H7 (cell line): ENCODE data around the gene LONP2. TPM values are rescaled to one million over a fixed set of nuclear protein-coding genes. Genes with fewer than 3 reads are reported as not detected.
A peak's percentile ranks its signal among the peaks of the same experiment; 100 is the strongest.

Experiments used
- DNase-seq: peaks from one replicate; pipeline ENCODE4 v3.0.0; 2012
- H3K27me3 ChIP-seq: 2 replicates; pipeline ENCODE4 v1.6.0; 2011; ENCODE audit warnings: mild to moderate bottlenecking, low read length; ENCODE audit not compliant: control insufficient read depth, insufficient read depth
- H3K36me3 ChIP-seq: replicated peaks from 2 replicates; pipeline ENCODE4 v1.5.1; 2011; ENCODE audit warnings: low read length; ENCODE audit not compliant: control insufficient read depth, insufficient read depth
- H3K4me3 ChIP-seq: 2 replicates; pipeline ENCODE4 v1.5.1; 2011; ENCODE audit warnings: low read depth, mild to moderate bottlenecking, control low read depth, low read length, moderate library complexity; ENCODE audit not compliant: insufficient read depth
- total RNA-seq: library from RNA; depleted of rRNA; stranded (reverse); fragments of >200 nt; shearing (Covaris generic); gene quantifications from 2 replicates; pipeline ENCODE4 v1.2.3, GENCODE V29; 2014

Gene LONP2
- total RNA-seq, 1 experiment from 2014 or later = 26.4 TPM

DNA sequence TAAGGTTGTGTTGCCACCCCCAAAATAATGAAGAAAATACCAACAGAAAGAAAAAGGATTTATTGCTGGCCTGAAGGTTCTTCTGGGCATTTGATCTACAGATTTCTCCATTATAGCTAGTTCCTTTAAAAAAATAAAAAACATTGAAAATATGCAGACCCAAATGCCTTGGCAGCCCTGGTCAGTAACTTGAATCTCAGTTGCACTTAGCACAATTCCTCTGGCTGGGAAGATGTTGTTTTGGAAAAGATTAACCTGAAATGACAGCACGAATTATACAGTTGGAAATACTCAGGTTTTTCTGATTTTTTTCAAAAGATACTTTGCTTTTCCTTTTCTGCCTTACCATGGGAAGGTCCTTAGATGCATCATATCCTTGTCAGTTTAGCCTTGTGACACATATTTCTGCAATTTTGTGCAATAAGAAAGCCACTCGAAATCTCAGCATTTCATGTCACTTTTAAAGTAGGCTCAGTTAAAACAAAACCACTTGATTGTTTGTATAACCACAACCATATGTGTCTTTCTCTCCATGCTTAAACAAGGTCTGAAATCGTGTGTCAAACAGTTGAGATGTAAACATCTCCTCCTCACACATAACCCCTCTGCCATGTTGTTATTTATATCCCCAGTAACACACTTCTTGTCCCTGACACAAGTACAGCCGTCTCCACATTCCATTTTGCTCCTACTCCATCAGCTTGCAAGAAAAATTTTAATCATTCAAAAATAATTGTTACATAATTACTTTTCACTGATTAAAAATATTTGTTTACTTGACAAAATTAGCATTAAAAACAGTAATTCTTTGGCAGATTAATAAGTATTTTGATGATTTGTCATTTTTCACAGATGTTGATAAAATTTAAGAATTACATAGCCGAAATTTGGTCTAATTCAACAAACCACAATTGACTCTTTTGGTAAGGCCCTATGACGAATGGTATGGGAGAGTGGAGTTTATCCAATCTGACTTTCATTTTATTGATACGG is 80.0 kb downstream of the LONP2 start:
- Histone ChIP-seq H3K4me3 (no peak overlapping the region), H3K27me3 (no peaks in the 10 kb centered on the region), H3K36me3 (no peaks in the 10 kb centered on the region)
- no peak for DNase-seq

DNA sequence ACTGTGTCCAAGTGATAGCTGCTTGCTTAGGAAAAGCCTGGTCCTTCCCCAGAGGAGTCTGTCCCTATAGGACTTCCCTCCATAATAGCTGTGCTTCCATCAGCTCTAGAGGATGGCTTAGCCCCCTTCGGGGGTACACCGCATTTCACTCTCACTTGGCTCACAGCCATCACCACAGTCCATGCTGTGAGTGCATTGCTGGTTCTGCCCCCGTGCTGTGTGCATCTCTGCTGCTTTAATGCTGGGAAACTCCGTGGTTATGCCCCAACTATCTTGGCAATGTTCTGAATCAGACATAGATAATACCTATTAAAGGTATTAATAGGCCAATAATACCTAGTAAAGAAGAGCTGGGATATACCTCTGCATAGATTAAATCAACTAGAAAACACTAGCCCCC is 82.8 kb downstream of the LONP2 start:
- H3K27me3 ChIP-seq = no peaks in the 10 kb centered on the region
- H3K4me3 ChIP-seq = no peak overlapping the region
- no peaks in the 10 kb centered on the region for H3K36me3 ChIP-seq
- no peak for DNase-seq

DNA sequence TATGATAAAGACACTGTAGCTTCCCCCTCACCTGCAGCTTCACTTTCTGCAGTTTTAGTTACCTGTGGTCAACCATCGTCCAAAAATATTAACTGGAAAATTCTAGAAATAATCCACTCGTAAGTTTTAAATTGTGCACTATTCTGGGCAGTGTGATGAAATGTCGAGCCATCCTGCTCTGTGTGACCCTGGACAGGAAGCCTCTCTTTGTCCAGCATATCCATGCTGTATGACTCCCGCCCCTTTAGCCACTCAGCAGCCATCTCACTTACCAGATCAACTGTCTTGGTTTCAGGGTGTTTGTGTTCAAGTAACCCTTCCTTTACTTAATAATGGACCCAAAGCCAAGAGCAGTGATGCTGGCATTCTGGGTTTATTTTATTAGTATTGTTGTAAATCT is 85.0 kb downstream of the LONP2 start:
- DNase-seq = no peak
- Histone ChIP-seq H3K36me3 (no peaks in the 10 kb centered on the region), H3K4me3 (no peak overlapping the region), H3K27me3 (no peaks in the 10 kb centered on the region)

DNA sequence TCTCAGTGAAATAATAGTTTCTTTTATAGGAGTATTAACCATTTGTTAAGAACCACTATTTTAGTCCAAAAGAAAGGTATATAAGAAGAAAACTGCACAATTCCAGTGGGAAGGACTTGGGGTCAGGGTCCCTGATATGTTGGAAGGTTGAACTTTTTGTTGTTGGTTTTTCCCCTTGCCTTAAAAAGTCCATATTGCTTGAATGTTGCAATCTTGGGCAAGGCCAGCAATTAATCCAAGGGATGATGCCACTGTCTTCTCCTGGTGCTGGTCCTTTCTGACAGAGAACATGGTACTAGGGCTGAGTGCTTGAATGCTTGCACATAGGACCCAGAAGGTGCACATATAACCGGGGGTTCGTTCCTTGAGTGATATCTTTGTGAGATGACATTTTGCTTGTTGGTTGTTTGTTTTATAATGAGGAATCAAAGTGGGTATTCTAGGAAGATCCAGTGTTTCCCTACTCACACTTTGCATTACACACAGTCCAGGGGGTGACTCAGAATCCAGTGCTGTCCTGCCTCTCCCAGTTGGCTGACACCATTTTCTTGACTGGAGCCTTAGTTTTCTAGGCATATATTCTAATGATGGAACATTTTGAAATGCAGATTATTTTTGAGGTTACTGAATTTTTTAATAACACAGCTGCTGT is 86.2 kb downstream of the LONP2 start:
- Histone ChIP-seq H3K36me3 (no peaks in the 10 kb centered on the region), H3K27me3 (no peaks in the 10 kb centered on the region), H3K4me3 (no peak overlapping the region)
- no peak for DNase-seq

DNA sequence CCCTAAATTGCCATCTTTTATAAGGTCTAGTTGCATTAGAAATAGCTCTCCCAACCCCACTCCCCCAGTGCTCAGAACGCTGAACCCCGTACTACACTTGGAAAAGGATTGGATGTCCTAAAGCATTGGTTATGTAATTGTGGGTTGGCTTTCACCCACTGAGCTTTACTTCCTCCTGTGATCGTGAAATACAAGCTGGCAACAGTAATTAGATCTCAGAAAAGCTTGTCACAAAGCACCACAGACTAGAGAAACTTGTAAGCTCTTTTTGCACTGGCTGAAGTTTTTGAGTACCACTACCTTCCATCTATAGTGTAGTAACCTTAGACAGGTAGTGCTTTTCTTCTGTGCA is 86.7 kb downstream of the LONP2 start:
- Histone ChIP-seq H3K4me3 (no peak overlapping the region), H3K36me3 (no peaks in the 10 kb centered on the region), H3K27me3 (no peaks in the 10 kb centered on the region)
- DNase-seq = no peak

DNA sequence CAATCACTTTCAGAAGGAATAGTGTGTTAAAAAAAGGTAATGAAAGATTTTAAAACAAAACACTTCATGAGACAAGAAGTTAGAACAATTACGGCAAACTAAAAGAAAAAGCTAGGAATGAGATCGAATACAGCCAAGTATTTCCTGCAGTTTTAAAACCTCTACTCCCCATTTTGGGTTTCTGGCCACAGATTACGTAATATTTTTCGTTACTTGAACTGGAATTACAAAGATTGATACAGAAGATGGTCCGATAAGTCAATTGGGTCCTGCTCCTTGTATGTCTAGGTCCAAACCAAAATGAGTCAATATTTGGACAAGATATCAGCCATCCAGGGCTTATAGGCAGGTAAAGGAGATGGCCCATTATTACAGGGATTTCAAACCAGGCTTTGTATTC is 88.9 kb downstream of the LONP2 start:
- H3K4me3 ChIP-seq = no peak overlapping the region
- no peaks in the 10 kb centered on the region; the same call in 1 of the 2 replicates for H3K36me3 ChIP-seq
- no peak for DNase-seq
- H3K27me3 ChIP-seq = no peaks in the 10 kb centered on the region

DNA sequence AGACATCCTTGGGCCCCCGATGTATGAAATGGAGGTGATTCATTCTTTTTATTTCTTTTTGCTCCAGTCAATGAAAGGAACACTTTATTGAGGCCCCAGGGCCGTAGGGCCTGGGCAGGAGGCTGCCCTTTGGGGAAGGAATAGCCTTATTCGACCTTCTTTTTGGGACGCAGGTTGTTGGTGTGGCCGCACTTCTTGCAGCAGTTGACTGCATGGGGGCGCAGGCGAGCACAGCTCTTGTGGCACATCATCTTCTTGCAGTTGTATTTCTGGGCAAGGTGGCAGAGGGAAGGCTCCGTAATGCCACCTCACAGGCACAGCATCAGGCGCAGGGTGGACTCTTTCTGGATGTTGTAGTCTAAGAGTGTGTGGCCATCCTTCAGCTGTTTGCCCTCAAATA is 90.2 kb downstream of the LONP2 start:
- no peaks in the 10 kb centered on the region for H3K27me3 ChIP-seq
- H3K4me3 ChIP-seq = no peak overlapping the region
- no peaks in the 10 kb centered on the region; the same call in 1 of the 2 replicates for H3K36me3 ChIP-seq
- peak; percentile 35 for DNase-seq

DNA sequence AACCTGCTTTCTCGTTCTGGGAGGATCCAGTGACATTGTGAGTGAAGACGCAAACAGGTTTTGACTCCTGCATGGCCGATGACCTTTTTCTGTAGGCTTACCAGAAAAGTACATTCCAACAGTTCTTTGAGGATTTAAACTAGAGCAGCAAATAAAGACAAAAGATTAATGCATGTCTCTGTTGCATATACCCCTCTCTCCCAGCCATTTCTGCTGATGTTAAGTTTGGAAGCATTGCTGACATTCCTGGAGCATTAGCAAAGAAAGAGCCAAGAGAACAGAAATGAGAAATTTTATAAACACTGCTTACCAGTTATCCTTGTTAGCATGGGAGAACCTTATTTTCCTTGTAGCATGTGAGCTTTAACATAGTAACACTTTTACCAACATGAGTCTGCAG is 91.9 kb downstream of the LONP2 start:
- Histone ChIP-seq H3K4me3 (no peak overlapping the region), H3K27me3 (no peaks in the 10 kb centered on the region), H3K36me3 (no peaks in the 10 kb centered on the region; the same call in 1 of the 2 replicates)
- DNase-seq = no peak

DNA sequence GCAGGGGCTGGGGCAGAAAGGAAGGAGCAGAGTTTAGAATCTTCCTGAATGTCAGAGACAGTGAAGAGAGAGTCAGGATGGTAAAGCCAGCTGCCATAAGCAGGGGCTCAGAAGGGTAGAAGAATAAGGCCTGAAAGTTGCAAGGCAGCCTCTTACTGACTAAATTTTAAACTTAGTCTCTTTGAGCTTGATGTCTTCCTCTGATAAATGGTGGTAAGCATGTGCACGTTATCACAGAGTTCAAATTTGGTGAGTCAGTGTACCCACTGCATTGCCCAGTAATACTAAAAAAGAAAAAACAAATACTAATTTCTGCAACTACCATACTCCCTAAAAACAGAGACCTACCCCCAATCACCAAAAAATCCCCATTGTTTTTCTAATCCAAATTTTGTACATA is 96.0 kb downstream of the LONP2 start:
- H3K4me3 ChIP-seq = no peak overlapping the region
- no peaks in the 10 kb centered on the region for H3K27me3 ChIP-seq
- no peak for DNase-seq
- H3K36me3 ChIP-seq = no peaks in the 10 kb centered on the region; the same call in 1 of the 2 replicates

DNA sequence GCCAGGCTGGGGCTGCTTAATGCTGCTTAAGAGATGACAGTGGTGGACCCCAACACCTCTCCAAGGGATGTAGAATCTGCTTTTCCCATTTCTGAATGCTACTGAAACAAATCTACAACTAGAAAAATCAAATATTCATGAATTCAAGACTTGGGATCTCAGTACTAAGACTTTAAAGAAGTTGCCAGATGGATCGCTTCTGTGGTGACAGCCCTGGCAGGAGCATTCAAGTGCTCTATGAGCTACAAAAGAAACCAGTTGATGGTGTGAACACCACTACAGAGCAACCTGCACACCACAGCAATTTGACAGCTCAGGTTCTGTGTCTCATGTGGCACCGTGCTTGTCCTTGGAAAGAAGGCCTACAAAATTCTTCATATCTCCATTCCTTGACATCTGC is 98.5 kb downstream of the LONP2 start:
- no peak for DNase-seq
- no peaks in the 10 kb centered on the region; the same call in none of the 2 replicates for H3K36me3 ChIP-seq
- H3K27me3 ChIP-seq = no peaks in the 10 kb centered on the region

DNA sequence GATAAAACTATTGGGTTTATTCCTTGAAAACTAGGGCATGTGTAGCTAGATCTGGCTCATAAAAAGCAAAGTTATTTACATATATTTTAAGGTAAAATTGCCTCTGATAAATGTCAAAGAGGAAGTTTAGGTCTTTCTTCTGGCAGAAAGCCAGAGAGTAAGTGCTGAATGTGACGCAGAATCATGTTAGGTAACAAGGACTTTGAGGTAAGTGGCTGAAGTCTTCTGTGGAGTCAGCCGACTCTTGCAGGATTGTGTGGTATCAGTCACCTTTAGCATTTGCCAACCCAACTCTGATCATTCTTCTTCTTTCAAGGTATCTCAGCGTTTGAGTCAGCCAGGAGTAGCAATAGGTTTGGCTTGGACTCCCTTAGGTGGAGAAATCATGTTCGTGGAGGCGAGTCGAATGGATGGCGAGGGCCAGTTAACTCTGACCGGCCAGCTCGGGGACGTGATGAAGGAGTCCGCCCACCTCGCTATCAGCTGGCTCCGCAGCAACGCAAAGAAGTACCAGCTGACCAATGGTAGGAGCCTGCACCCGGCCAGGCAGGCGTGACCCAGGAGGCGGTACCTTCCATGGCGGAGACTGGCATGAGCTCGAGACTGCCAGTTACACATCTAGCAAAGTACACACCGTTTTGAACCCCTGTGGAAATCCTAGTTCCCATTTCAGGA is 103.2 kb downstream of the LONP2 start:
- no peak for DNase-seq
- H3K27me3 ChIP-seq = no peaks in the 10 kb centered on the region
- no peak overlapping the region for H3K4me3 ChIP-seq
- H3K36me3 ChIP-seq = peaks cover 5% of the 10 kb centered on the region

More for the DNA sequence above, 98.5 kb downstream of the LONP2 start:
- H3K4me3 ChIP-seq = no peak overlapping the region

DNA sequence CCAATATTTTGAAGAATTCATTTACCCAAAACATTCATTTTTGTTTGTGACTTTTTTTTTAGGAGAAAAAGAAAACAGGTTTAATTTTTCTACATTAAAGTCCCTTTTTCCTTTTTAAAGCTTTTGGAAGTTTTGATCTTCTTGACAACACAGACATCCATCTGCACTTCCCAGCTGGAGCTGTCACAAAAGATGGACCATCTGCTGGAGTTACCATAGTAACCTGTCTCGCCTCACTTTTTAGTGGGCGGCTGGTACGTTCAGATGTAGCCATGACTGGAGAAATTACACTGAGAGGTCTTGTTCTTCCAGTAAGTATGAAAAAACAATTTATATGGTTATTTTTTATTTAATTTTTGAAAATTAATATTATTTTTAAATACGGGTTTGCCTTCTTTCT is 103.9 kb downstream of the LONP2 start:
- no peak for DNase-seq
- Histone ChIP-seq H3K36me3 (peaks cover 8% of the 10 kb centered on the region), H3K4me3 (no peak overlapping the region), H3K27me3 (no peaks in the 10 kb centered on the region)

DNA sequence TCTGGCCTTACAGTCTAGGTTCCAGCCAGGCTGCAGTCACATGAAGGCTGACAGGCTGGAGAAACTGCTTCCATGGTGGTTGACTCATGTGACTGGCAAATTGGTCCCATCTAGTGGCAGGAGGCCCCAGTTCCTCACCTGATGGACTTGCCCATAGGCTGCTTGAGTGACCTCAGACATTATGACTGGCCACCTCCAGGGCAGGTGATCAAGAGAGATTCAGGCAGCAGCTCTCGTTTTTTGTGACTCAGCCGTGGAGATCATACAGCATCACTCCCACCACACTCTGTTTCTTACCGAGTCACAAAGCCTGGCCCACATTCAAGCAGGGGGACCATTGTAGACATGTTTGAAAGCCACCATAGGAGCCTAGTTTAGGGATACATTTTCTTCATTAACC is 106.6 kb downstream of the LONP2 start:
- Histone ChIP-seq H3K36me3 (peaks cover 8% of the 10 kb centered on the region), H3K4me3 (no peak overlapping the region), H3K27me3 (no peaks in the 10 kb centered on the region)
- no peak for DNase-seq

DNA sequence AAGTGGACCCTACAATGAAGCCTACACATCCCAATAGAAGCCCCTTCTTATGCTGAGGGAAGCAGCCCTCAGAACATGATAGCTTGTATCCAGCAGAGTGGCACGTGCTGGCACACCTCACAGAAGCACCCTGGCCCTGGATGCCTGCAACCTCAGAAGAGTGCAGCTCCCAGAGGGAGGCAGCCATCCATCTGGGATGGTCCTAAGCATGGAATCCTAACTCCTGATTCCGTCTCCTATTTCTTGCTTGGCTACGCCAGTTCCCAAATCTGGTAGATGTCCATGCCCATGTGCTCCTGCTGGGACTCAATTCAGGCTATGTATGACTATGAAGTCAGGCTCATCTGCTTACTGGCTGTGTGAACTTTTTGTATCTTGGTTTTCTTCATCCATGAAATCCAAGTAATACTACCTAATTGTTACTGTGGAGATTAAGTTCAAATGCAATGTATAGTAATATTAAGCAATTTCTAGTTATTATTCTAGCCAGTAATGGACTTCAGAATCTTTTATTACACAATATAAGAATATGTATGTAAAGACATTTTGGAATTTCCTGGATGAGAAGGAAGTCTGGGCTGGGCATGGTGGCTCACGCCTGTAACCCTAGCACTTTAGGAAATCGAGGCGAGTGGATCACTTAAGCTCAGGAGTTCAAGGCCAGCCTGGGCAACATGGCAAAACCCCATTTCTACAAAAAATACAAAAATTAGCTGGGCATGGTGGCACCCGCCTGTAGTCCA is 108.7 kb downstream of the LONP2 start:
- H3K27me3 ChIP-seq = no peaks in the 10 kb centered on the region
- no peak for DNase-seq
- H3K36me3 ChIP-seq = peaks cover 8% of the 10 kb centered on the region
- no peak overlapping the region for H3K4me3 ChIP-seq
